ENCODE results near the gene CRB1. TPM values are rescaled to one million over a fixed set of nuclear protein-coding genes. Genes with fewer than 3 reads are reported as not detected.

CRB1 gene
- total RNA-seq, 1 experiment from 2014 or later, result not detected

- H3K36me3 ChIP-seq (ENCODE audit: control insufficient read depth, insufficient read depth, low read length), result no peaks in the 10 kb centered on the region
- in situ Hi-C loops (cut with HindIII; ENCODE audit: low pct_unique_long_range_greater_than_20kb, low sequenced_read_pairs), result no loop called here
Measured at GRCh38 chr1:197440715-197441114, 172.7 kb downstream of the CRB1 start.

GRCh38 chr1:197441999-197442414 is 174.0 kb downstream of the CRB1 start:
- Histone ChIP-seq H3K4me1 (ENCODE audit: control insufficient read depth, insufficient read depth, low read length) (no peaks in the 10 kb centered on the region), H3K36me3 (ENCODE audit: control insufficient read depth, insufficient read depth, low read length) (no peaks in the 10 kb centered on the region), H3K27ac (ENCODE audit: low read length) (no peak overlapping the region), H3K9me3 (ENCODE audit: control insufficient read depth, insufficient read depth, low read depth, low read length) (no peaks in the 10 kb centered on the region), H3K27me3 (ENCODE audit: control insufficient read depth, insufficient read depth, low read length) (no peaks in the 10 kb centered on the region), H3K4me3 (ENCODE audit: low read depth in 2 of 2, low read length in 2 of 2) (no peak overlapping the region)
- TF ChIP-seq TCF7L2 (IDR thresholded peaks at IDR 0.05; ENCODE audit: low read depth, low read length) (no peak), SIN3A (IDR thresholded peaks at IDR 0.05; ENCODE audit: borderline replicate concordance, insufficient read depth, low read depth, low read length) (no peak), REST (IDR thresholded peaks at IDR 0.05; ENCODE audit: insufficient read depth in 1 of 2, low read depth in 2 of 2, low read length in 1 of 2) (no peak), CTCF (IDR thresholded peaks at IDR 0.05) (no peak), POLR2AphosphoS5 (IDR thresholded peaks at IDR 0.05; ENCODE audit: low read depth, low read length) (no peak)
- intact Hi-C loops (cut with micrococcal nuclease; ENCODE audit: unreplicated experiment), result no loop called here
- in situ Hi-C loops (cut with HindIII; ENCODE audit: low pct_unique_long_range_greater_than_20kb, low sequenced_read_pairs), result no loop called here
- ChIA-PET POLR2A (no interaction called here), CTCF (no interaction called here)
- BruUV-seq (replicated peaks), result no TSS peak
- DNase-seq (ENCODE audit: low read depth, low spot score) (no peak), ATAC-seq (no peak)

More at GRCh38 chr1:197440715-197441114, 172.7 kb downstream of the CRB1 start:
- DNase-seq (ENCODE audit: low read depth, low spot score) (no peak), ATAC-seq (no peak)
- no peak for TF ChIP-seq SIN3A (IDR thresholded peaks at IDR 0.05; ENCODE audit: borderline replicate concordance, insufficient read depth, low read depth, low read length)
- Histone ChIP-seq H3K27ac (ENCODE audit: low read length) (no peak overlapping the region), H3K4me3 (ENCODE audit: low read depth in 2 of 2, low read length in 2 of 2) (no peak overlapping the region), H3K27me3 (ENCODE audit: control insufficient read depth, insufficient read depth, low read length) (no peaks in the 10 kb centered on the region), H3K9me3 (ENCODE audit: control insufficient read depth, insufficient read depth, low read depth, low read length) (no peaks in the 10 kb centered on the region), H3K4me1 (ENCODE audit: control insufficient read depth, insufficient read depth, low read length) (no peaks in the 10 kb centered on the region)
- POLR2A ChIA-PET, result no interaction called here
- CTCF ChIA-PET, result no interaction called here
- no TSS peak for BruUV-seq (replicated peaks)
- intact Hi-C loops (cut with micrococcal nuclease; ENCODE audit: unreplicated experiment), result no loop called here

- ChIA-PET POLR2A (no interaction called here), CTCF (interaction anchor here (0.6 kb wide), 1 partner anchor 45 kb away, joined by 12 read pairs; no protein-coding TSS in a partner anchor)
- in situ Hi-C loops (cut with HindIII; ENCODE audit: low pct_unique_long_range_greater_than_20kb, low sequenced_read_pairs), result no loop called here
- Histone ChIP-seq H3K27ac (ENCODE audit: low read length) (no peak overlapping the region), H3K36me3 (ENCODE audit: control insufficient read depth, insufficient read depth, low read length) (no peaks in the 10 kb centered on the region), H3K27me3 (ENCODE audit: control insufficient read depth, insufficient read depth, low read length) (no peaks in the 10 kb centered on the region), H3K4me3 (ENCODE audit: low read depth in 2 of 2, low read length in 2 of 2) (no peak overlapping the region), H3K9me3 (ENCODE audit: control insufficient read depth, insufficient read depth, low read depth, low read length) (no peaks in the 10 kb centered on the region), H3K4me1 (ENCODE audit: control insufficient read depth, insufficient read depth, low read length) (no peaks in the 10 kb centered on the region)
- ATAC-seq, result no peak
- TF ChIP-seq SIN3A (IDR thresholded peaks at IDR 0.05; ENCODE audit: borderline replicate concordance, insufficient read depth, low read depth, low read length) (no peak), CTCF (IDR thresholded peaks at IDR 0.05) (no peak), TCF7L2 (IDR thresholded peaks at IDR 0.05; ENCODE audit: low read depth, low read length) (no peak), REST (IDR thresholded peaks at IDR 0.05; ENCODE audit: insufficient read depth in 1 of 2, low read depth in 2 of 2, low read length in 1 of 2) (no peak), POLR2AphosphoS5 (IDR thresholded peaks at IDR 0.05; ENCODE audit: low read depth, low read length) (no peak)
- BruUV-seq (replicated peaks), result no TSS peak
- intact Hi-C loops (cut with micrococcal nuclease; ENCODE audit: unreplicated experiment), result no loop called here
- no peak for DNase-seq (ENCODE audit: low read depth, low spot score)
Measured at GRCh38 chr1:197444755-197445154, 176.7 kb downstream of the CRB1 start.

Data from Panc1 (cell line).